HG03469 (cell line): Measurements from ENCODE around the gene IFT57.
"Not testable (repeated sequence)": the region's sequence is repeated elsewhere in the genome, so short reads cannot be mapped to it uniquely, and the experiment has no call there.

Experiments used
- ATAC-seq: cut with Tn5 transposase; IDR thresholded peaks from one replicate; pipeline ENCODE4 v1.9.1; 2021; ENCODE audit warnings: mild to moderate bottlenecking, moderate library complexity, moderate number of reproducible peaks; ENCODE audit not compliant: unreplicated experiment

Gene IFT57

GRCh38 chr3:108171106-108171505 lies 51.1 kb downstream of the IFT57 start:
- no peak for ATAC-seq

GRCh38 chr3:108164391-108164790 lies 57.8 kb downstream of the IFT57 start:
- no peak for ATAC-seq

- ATAC-seq = no peak
Observed at GRCh38 chr3:108159865-108160264, 62.4 kb downstream of the IFT57 start.

GRCh38 chr3:108159105-108159504 lies 63.1 kb downstream of the IFT57 start:
- ATAC-seq = no peak

- no peak for ATAC-seq
Observed at GRCh38 chr3:108158251-108158650, 64.0 kb downstream of the IFT57 start.

GRCh38 chr3:108157273-108157672 lies 65.0 kb downstream of the IFT57 start:
- no peak for ATAC-seq

DNA sequence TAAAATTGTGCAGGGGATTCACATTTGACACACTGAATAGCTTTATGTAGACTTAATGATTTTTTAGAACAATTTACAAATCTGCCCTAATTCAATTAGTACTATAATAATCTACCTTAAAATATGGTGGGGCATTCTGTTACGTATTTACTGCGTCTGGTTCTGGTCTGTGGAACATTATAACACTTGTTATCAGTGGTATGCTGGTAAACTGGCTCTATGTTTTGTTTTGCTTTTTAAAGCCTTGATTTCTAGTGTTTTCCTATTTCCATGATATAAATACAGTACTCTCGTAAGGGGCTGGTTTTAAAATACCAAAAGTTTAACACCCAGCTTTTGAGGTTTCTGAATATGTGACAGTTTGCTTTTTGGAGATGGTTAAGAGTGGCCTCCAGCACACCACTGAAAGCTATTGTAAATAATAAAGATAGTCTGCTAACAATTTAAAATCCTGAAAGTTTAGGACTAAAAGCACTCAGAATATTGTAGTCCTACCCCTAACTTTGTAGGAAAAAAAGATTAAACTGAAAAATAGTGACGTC lies 65.8 kb downstream of the IFT57 start:
- ATAC-seq = no peak

DNA sequence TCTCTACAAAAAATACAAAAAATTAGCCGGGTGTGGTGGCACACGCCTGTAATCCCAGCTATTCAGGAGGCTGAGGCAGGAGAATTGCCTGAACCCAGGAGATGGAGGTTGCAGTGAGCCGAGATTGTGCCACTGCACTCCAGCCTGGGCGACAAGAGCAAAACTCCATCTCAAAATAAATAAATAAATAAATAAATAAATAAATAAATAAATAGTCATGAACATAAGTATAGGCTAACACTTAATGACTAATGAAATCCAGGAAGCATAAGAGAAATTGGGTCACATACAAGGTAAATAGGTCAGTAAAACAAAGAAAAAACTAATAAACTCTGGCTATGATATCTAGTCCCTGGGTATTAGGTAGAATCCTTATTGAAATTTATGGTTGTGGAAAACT lies 66.6 kb downstream of the IFT57 start:
- ATAC-seq = not testable (repeated sequence)

GRCh38 chr3:108153451-108153981 lies 68.7 kb downstream of the IFT57 start:
- ATAC-seq = peak; percentile 45

DNA sequence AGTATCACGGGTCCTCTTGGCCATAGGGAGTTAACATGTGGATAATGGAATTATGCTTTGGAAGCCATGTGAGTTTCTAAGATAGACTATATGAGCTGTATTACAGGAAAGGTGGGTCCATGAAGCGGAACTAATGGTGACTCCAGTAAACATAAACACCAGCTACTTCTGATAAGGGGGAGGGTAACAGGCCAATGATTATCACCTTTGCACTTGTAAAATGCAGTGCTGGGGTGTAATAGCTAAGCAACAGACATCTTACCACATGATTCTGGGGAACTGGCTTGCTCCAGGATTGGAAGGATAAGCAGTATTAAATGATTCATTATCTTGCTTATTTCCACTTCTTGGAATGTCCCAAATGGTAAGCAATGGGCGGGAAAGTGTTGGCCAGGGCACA lies 70.0 kb downstream of the IFT57 start:
- no peak for ATAC-seq

DNA sequence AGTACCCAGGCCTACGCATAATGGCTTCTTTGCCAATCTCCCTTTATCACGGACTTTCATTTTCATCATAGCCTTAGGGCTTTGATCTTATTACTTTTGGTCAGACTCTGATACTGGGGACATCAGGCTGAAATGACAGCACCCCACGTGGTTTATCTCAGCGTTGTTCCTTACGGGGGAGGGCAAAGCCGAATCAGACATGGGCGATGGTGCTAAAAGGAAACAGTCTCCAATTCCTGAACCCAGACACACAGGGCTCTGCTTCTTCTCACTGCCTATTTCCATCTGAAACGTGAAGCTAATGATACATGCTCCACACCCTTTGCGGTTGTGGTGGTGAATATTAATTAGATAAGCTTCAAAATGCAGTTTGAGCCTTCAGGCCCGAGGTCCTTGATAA lies 72.0 kb downstream of the IFT57 start:
- no peak for ATAC-seq

GRCh38 chr3:108146139-108146538 lies 76.1 kb downstream of the IFT57 start:
- ATAC-seq = no peak

DNA sequence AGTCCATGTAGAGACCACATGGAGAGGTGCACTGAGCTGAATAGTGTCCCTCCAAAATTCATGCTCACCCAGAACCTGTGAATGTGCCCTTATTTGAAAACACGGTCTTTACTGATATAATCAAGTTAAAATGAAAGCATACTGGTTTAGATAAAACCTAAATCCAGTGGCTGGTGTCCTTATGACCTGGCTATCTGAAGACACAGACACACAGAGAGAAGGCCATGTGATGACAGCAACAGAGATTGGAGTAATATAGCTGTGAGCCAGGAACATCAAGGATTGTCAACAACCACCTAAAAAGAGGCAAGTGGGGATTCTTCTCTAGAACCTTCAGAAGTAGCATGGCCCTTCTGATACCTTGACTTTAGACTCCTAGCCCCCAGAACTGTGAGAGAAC lies 76.6 kb downstream of the IFT57 start:
- ATAC-seq = no peak

GRCh38 chr3:108137460-108137814 lies 84.8 kb downstream of the IFT57 start:
- no peak for ATAC-seq

- no peak for ATAC-seq
Observed at GRCh38 chr3:108136561-108137459, 85.4 kb downstream of the IFT57 start.

DNA sequence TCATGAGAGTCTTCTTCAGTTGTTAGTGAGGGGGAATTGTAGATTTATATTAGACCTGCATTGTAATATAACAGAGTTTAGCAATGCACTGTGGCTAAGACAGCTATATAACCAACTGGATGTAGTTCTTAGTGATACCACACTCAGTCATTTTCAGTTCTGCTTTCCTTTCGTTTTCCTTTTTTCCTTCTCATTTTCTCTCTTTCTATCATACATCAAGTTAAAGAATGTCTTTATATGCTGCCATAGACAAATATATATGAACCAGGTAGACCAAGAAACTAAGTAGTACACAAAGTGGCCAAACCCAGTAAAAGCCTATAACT lies 87.7 kb downstream of the IFT57 start:
- peak; percentile 33 for ATAC-seq

DNA sequence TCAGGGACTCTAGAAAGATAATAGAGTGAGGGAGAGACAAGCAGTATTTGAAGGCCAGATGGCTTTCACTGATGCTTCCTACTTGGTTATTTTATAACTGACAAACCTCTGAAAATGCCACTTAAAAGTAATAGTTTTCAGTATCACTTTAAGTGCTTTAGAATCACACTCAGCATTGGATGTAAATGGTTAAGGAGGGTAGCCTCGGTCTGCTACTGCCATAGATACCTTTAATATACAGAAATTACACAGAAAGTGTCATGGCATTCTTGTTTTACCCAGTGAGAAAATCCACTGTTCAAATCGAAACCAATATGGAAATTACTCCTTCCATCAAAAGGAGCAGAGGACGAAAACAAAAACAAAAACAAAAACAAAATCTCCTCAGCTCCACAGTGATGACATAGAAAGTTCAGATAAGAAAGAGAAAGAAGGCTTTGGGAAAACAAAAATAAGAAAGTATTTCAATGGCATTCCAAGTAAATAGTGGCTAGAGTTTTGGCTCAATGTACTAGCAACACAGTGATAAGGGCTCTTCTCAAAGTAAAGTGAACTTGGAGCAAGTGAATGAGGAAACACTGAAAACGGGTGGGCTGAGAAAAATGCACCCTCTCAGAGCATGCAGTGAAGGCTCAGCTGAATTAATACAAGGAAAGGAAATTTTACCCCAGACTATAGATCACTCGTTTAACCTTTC lies 88.2 kb downstream of the IFT57 start:
- peak; percentile 16 for ATAC-seq

GRCh38 chr3:108133048-108133369 lies 89.2 kb downstream of the IFT57 start:
- ATAC-seq = no peak

DNA sequence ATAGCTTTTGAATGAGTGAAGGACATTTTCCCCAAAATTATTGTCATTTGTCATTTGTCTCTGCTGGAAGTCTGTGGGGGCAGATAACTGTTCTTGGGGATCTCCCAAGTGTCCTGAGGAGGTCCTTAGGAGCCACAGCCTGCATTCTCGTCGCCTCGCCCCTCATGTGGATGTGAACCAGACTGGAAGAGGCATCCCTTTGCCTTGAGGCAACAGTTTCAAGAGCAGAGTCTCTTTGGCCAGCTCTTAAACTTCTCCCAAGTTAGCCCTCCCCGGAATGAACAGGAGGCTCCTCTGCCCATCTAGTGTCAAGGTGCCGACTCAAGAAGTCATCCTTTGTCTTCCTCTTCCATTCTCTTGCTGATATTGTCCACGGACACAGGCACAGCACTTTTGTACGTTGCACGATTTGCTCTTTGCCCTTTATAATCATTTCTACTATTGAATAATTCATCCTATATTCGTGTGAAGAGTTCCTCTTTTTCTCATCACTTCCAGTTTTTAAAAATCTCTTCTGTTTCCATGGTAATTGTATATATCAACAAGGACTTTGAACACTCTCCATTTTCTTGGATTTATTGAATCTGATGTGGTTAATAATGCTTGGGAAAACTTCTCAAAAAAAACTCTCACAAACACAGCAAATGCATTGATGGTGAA lies 90.6 kb downstream of the IFT57 start:
- ATAC-seq = no peak

DNA sequence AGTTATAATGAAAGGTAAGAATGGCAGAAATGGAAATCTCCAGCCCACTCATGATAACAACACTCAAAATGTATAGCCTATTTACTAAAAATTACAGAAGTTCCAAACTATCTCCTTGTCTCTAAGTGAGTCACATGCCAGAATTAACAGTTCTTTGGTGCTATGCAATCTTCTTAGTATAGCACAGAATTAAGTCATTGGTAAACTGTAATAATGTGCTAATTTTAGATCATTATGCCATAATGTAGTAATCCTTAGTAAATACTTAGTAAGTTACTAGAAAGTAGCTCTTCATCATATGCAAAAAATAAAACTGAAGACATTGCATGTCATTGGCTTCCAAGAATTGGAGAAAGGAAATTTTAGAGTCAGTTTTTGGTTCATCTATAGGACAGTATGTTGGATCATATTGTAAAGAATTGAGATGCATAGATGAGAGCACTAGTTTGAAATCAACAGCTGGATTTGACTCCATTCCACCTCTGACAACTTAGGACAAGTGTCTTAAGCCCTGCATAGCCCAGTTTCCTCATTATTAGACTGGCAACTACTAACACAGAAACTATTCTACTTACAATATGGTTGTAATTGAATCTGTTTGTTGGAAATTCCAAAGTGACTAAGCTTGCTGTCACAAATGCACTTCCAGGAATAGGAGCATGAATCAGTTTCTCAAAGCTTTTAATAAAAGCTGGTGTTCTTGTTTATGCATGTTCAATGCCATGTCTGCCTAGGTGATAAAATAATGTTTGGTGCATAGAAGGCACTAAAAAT lies 91.3 kb downstream of the IFT57 start:
- ATAC-seq = no peak

DNA sequence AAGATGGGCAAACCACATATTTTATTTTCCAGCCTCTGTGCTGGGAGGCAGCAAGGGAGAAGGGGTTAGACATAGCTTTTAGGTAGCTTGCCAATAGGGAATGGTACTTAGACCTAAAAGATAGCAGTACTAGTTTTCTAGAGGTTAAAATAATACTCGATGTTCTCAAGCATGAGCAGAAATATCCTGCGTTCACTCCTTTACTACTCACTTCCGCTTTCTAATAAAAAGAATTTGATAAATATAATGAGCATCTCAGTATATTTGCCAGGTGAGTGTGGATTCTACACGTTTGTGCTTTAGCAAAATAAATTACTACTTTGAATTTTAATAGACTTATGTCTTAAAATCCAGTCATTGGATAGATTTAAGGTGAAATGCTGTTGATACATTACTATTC lies 92.0 kb downstream of the IFT57 start:
- ATAC-seq = no peak
